Left lobe of liver (tissue), 2 donors: ENCODE data around the gene CA7. TPM values are rescaled to one million over a fixed set of nuclear protein-coding genes. Genes with fewer than 3 reads are reported as not detected.
A peak's percentile ranks its signal among the peaks of the same experiment; 100 is the strongest.
"Not testable (repeated sequence)": the region's sequence is repeated elsewhere in the genome, so short reads cannot be mapped to it uniquely, and the experiment has no call there.

Experiments used
- ATAC-seq: fragments of 200-7000 bp; cut with Tn5 transposase; one replicate; pipeline ENCODE4 v1.9.1; 2020; ENCODE audit warnings: mild to moderate bottlenecking, moderate library complexity
- DNase-seq: peaks from one replicate; pipeline ENCODE4 v3.0.0-alpha.2; 2020; ENCODE audit warnings: low spot score
- total RNA-seq: library from RNA; stranded (reverse); gene quantifications from one replicate; pipeline ENCODE4 v1.2.1, GENCODE V29; 2021
- donor health status: DM: no; HTN: no; CAD: no; lungs with moderate emphysema.
- donor health status: DM: no; HTN: yes; CAD: no.

CA7 gene
- total RNA-seq, 1 donor from 2014 or later, result not detected

- DNase-seq (no peak), ATAC-seq (no peak)
Observed at GRCh38 chr16:66895689-66895979, 51.4 kb downstream of the CA7 start.

- DNase-seq, result no peak
- ATAC-seq, result no peak
Observed at GRCh38 chr16:66895999-66896398, 51.8 kb downstream of the CA7 start.

DNA sequence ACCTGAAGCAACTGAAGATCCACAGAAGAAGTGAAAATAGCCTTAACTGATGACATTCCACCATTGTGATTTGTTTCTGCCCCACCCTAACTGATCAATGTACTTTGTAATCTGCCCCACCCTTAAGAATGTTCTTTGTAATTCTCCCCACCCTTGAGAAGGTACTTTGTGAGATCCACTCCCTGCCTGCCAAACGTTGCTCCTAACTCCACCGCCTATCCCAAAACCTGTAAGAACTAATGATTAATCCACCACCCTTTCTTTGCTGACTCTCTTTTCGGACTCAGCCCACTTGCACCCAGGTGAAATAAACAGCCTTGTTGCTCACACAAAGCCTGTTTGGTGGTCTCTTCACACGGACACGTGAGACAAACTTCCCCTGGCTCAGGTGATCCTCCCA is 52.5 kb downstream of the CA7 start:
- not testable (repeated sequence) for DNase-seq, ATAC-seq

- ATAC-seq (peak; percentile 25), DNase-seq (no peak)
Observed at GRCh38 chr16:66898207-66898606, 54.0 kb downstream of the CA7 start.

DNA sequence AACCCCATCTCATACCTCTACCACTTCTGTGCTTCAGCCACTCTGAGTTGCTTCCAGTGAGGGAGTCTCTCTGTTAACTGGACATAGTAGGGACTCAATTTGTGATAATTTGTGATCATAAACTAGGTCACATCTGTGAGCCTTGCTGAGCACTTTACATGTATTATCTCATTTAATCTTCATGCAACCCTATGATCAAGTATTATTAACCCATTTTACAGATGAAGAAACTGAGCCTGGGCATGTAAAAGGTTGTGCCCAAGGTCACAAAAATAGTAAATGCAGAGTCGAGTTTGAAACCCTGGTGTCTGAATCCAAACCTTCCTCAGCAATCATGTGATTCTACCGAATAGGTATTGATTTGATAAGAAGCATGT is 54.7 kb downstream of the CA7 start:
- no peak for DNase-seq
- no peak for ATAC-seq

DNA sequence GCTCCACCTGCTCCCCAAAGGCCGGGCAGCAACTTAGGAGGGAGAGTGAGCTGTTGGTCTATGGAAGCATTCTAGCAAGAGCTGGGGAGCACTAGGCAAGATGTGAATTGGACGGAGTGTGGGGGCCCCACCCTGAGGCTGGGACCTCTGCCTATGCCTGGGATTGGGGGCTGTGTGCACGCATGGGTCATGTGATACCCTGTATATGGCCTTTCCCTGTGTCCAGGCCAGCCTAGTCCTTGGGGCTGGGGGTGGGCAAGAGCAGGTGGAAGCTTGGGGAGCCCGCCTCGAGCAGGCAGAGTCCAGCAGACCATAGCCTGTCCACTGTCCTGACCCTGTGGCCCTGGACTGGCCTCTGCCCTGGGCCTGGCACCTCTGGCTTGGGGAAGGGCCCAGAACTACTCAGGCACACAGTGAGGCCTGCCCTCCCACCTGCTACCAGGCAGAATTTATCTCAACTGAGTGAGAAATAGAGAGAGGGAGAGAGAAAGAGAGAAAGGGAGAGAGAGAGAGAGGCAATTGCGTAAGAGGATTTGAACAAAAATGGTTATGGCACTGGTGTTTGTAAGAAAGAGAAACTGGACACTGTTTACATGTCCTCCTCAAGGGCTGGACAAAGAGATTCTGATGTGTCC is 55.2 kb downstream of the CA7 start:
- DNase-seq, result peak; percentile 82
- ATAC-seq, result peak; percentile 84

DNA sequence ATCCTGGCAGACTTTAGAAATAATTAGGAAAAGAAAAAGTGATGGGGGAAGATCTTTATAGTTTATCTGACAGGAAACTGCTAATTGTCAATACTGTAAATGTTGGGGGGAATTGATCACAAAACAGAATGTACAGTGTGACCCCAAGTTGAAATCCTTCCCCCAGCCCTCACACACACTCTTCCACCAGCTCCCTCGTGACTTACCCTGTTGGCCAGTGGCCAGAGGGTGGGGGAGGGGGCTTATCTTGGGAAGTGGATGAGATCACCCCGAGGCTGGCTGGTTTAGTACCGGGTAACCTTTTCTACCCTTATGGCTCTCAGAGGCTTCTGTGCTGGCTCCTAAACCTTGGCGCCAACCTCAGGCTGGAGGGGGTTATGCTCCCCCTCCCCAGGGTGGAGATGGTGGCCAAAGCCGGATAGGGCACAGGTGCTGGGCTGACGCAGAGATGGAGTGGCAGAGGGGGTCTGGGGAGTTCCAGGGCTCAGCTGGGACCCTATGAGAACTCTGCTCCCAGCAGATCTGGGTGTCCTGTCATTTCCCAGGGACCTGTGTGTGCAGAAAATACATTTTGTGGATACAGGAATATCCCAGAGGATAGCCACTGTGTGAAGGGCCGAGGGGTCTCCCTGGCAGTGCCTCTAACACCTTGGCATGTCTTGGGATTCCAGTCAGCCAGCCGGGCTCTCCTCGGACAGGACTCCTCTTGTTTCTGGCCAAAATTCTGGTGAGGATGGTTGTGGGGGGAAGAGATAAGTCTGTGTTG is 55.9 kb downstream of the CA7 start:
- peak; percentile 6 for ATAC-seq

GRCh38 chr16:66900721-66901441 is 56.7 kb downstream of the CA7 start:
- ATAC-seq, result peak; percentile 3
- DNase-seq, result no peak

More for the DNA sequence above, 55.9 kb downstream of the CA7 start:
- peak; percentile 65 for DNase-seq

- no peak for ATAC-seq
Observed at GRCh38 chr16:66901626-66902025, 57.4 kb downstream of the CA7 start.

DNA sequence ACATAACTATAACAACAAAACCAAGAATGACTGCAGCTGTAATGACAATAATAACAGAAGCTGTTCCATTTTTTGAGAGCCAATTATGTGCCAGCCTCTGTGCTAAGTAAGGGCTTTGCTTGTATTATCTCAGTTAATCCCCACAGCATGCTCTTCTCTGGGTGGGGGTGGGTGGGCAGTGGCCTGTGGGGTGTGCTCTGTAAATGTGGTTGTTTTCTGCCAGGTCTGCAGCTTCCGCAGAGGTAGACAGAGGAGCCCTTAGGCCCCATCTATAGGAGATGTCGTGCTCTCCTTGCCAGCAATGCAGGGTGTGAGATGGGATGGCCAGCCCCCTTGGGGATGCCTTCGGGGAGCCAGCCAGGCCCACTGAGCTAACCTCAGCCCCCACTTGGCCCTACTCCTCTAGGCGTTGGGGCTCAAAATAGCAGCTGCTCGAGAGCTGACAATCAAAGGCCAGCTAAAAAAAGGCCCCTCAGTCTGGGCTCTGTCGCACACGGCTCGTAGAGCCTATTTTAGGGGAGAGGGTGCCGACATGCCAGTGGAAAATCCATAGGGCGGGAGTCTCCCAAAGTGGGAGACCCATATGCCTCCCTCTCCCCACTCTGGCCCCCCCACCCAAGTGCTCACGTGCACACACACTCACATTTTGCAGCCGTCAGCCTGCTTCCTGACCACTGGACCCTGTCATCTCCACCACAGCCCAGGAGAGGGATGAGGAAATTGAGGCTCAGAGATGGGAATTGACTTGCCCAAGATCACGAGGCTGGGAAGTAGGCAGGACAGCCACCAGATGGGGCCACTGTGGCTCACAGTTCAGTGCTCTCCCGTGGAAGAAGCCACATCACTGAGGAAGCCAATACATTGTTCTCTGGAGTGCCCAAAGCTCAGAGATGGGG is 58.7 kb downstream of the CA7 start:
- DNase-seq, result no peak
- ATAC-seq, result no peak

More at GRCh38 chr16:66901626-66902025, 57.4 kb downstream of the CA7 start:
- no peak for DNase-seq

Other genes starting within 250 kb of the CA7 start
- gene CMTM3, start 239.7 kb upstream of the CA7 start, total RNA-seq, result 2.0 TPM
- gene CMTM4, start 147.7 kb upstream of the CA7 start, total RNA-seq, result 8.0 TPM
- 44.0 TPM for gene DYNC1LI2, start 92.8 kb upstream of the CA7 start, total RNA-seq
- not detected for gene TERB1, start 42.8 kb upstream of the CA7 start, total RNA-seq
- 19.5 TPM for gene NAE1, start 13.4 kb upstream of the CA7 start, total RNA-seq
- 12.3 TPM for gene PDP2, start 36.1 kb downstream of the CA7 start, total RNA-seq
- gene CDH16, start 74.5 kb downstream of the CA7 start, total RNA-seq, result not detected
- gene RRAD, start 81.1 kb downstream of the CA7 start, total RNA-seq, result 0.98 TPM
- 42.6 TPM for gene CIAO2B, start 90.0 kb downstream of the CA7 start, total RNA-seq
- gene CES2, start 91.1 kb downstream of the CA7 start, total RNA-seq, result 286 TPM
- 80.3 TPM for gene CES3, start 116.9 kb downstream of the CA7 start, total RNA-seq
- 67.7 TPM for gene CES4A, start 144.2 kb downstream of the CA7 start, total RNA-seq
- gene CBFB, start 184.7 kb downstream of the CA7 start, total RNA-seq, result 12.2 TPM